Measurements from ENCODE around the gene RGL1.

The RGL1 gene

GRCh38 chr1:183869664-183870063 is 64.7 kb downstream of the RGL1 start:
- no peak for DNase-seq (ENCODE audit: low spot score)

- no peak for DNase-seq (ENCODE audit: low spot score)
These were observed 65.6 kb downstream of the RGL1 start for GRCh38 chr1:183870351-183871077.

GRCh38 chr1:183871142-183871541 is 66.2 kb downstream of the RGL1 start:
- no peak for DNase-seq (ENCODE audit: low spot score)

- no peak for DNase-seq (ENCODE audit: low spot score)
These were observed 66.7 kb downstream of the RGL1 start for GRCh38 chr1:183871601-183872000.

- DNase-seq (ENCODE audit: low spot score): no peak
These were observed 67.5 kb downstream of the RGL1 start for GRCh38 chr1:183872403-183872802.

GRCh38 chr1:183873642-183874041 is 68.7 kb downstream of the RGL1 start:
- DNase-seq (ENCODE audit: low spot score): no peak

- no peak for DNase-seq (ENCODE audit: low spot score)
These were observed 71.4 kb downstream of the RGL1 start for GRCh38 chr1:183876309-183876708.

- DNase-seq (ENCODE audit: low spot score): no peak
These were observed 72.3 kb downstream of the RGL1 start for GRCh38 chr1:183877053-183877720.

- no peak for DNase-seq (ENCODE audit: low spot score)
These were observed 74.6 kb downstream of the RGL1 start for GRCh38 chr1:183879494-183879893.

GRCh38 chr1:183879966-183880365 is 75.0 kb downstream of the RGL1 start:
- no peak for DNase-seq (ENCODE audit: low spot score)

- DNase-seq (ENCODE audit: low spot score): no peak
These were observed 75.8 kb downstream of the RGL1 start for GRCh38 chr1:183880531-183881243.

GRCh38 chr1:183881387-183882131 is 76.6 kb downstream of the RGL1 start:
- DNase-seq (ENCODE audit: low spot score): peak; percentile 55

GRCh38 chr1:183882335-183883167 is 77.6 kb downstream of the RGL1 start:
- no peak for DNase-seq (ENCODE audit: low spot score)

- no peak for DNase-seq (ENCODE audit: low spot score)
These were observed 78.7 kb downstream of the RGL1 start for GRCh38 chr1:183883623-183884022.

- DNase-seq (ENCODE audit: low spot score): no peak
These were observed 79.6 kb downstream of the RGL1 start for GRCh38 chr1:183884526-183884925.

- no peak for DNase-seq (ENCODE audit: low spot score)
These were observed 80.3 kb downstream of the RGL1 start for GRCh38 chr1:183885142-183885735.

- no peak for DNase-seq (ENCODE audit: low spot score)
These were observed 81.3 kb downstream of the RGL1 start for GRCh38 chr1:183886083-183886828.

- no peak for DNase-seq (ENCODE audit: low spot score)
These were observed 81.9 kb downstream of the RGL1 start for GRCh38 chr1:183886853-183887252.

- no peak for DNase-seq (ENCODE audit: low spot score)
These were observed 83.2 kb downstream of the RGL1 start for GRCh38 chr1:183887826-183888819.
